Measurements from ENCODE around the gene GLT1D1.

Gene GLT1D1

GRCh38 chr12:128859311-128859710, 6.0 kb downstream of the GLT1D1 start:
- no peak for TF ChIP-seq CTCF (IDR thresholded peaks at IDR 0.05; ENCODE audit: borderline replicate concordance, insufficient read depth, low read depth, low read length)
- no peak overlapping the region for H3K4me3 ChIP-seq (ENCODE audit: low read depth, low read length)

- no peak overlapping the region for H3K4me3 ChIP-seq (ENCODE audit: low read depth, low read length)
- TF ChIP-seq CTCF (IDR thresholded peaks at IDR 0.05; ENCODE audit: borderline replicate concordance, insufficient read depth, low read depth, low read length): no peak
Observed at GRCh38 chr12:128861226-128862016, 8.1 kb downstream of the GLT1D1 start.

GRCh38 chr12:128863957-128864356, 10.7 kb downstream of the GLT1D1 start:
- H3K4me3 ChIP-seq (ENCODE audit: low read depth, low read length): no peak overlapping the region
- TF ChIP-seq CTCF (IDR thresholded peaks at IDR 0.05; ENCODE audit: borderline replicate concordance, insufficient read depth, low read depth, low read length): no peak

GRCh38 chr12:128864516-128865186, 11.4 kb downstream of the GLT1D1 start:
- H3K4me3 ChIP-seq (ENCODE audit: low read depth, low read length): no peak overlapping the region
- no peak for TF ChIP-seq CTCF (IDR thresholded peaks at IDR 0.05; ENCODE audit: borderline replicate concordance, insufficient read depth, low read depth, low read length)

- no peak for TF ChIP-seq CTCF (IDR thresholded peaks at IDR 0.05; ENCODE audit: borderline replicate concordance, insufficient read depth, low read depth, low read length)
Observed at GRCh38 chr12:128867466-128867865, 14.2 kb downstream of the GLT1D1 start.

GRCh38 chr12:128871516-128871892, 18.2 kb downstream of the GLT1D1 start:
- no peak for TF ChIP-seq CTCF (IDR thresholded peaks at IDR 0.05; ENCODE audit: borderline replicate concordance, insufficient read depth, low read depth, low read length)
- no peak overlapping the region for H3K4me3 ChIP-seq (ENCODE audit: low read depth, low read length)

More at GRCh38 chr12:128867466-128867865, 14.2 kb downstream of the GLT1D1 start:
- H3K4me3 ChIP-seq (ENCODE audit: low read depth, low read length): no peak overlapping the region

GRCh38 chr12:128872303-128872702, 19.0 kb downstream of the GLT1D1 start:
- no peak overlapping the region for H3K4me3 ChIP-seq (ENCODE audit: low read depth, low read length)
- TF ChIP-seq CTCF (IDR thresholded peaks at IDR 0.05; ENCODE audit: borderline replicate concordance, insufficient read depth, low read depth, low read length): no peak
